Fibroblast of skin of abdomen (primary cell): Measurements from ENCODE around the gene HHIP.
A peak's percentile ranks its signal among the peaks of the same experiment; 100 is the strongest.

Experiments used
- DNase-seq: peaks from one replicate; pipeline ENCODE4 v3.0.0-alpha.2; 2013

Gene HHIP

DNA sequence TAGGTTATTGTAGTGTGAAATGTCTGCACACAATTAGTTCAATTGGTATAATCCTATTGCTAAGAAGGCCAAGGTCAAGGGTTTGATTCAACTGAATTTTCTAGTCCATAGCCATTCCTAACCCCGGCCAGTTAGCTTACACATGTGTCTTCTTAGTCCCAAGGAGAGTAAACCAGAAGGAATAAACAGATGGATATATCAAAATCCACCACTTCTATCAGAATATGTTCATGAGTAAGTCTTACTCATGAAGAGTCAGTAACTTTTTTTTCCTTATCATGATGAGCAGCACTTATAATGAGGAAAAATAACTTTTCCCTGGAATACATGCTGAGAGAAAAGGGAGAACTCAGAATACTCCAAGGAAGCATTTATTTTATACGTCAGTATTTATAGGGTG is 9.5 kb downstream of the HHIP start:
- DNase-seq, result no peak

DNA sequence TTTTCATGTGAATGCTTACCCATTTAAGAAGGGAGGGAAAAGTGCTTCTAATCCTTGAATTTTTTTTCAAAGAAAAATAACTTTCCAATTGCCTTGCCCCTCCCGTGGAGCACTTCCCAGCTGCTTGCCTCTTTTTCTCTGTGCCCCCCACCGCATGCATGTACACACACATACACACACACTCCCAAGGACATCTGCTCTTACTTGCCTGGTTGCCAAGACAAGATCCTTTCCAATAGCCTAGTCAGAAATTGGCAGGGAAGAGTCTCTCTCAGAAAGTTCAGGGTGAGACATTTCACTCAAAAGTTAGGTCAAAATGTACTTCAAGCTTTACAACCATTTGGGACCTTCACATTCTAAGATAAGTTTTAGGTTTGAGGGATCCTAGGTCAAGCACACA is 10.9 kb downstream of the HHIP start:
- no peak for DNase-seq

DNA sequence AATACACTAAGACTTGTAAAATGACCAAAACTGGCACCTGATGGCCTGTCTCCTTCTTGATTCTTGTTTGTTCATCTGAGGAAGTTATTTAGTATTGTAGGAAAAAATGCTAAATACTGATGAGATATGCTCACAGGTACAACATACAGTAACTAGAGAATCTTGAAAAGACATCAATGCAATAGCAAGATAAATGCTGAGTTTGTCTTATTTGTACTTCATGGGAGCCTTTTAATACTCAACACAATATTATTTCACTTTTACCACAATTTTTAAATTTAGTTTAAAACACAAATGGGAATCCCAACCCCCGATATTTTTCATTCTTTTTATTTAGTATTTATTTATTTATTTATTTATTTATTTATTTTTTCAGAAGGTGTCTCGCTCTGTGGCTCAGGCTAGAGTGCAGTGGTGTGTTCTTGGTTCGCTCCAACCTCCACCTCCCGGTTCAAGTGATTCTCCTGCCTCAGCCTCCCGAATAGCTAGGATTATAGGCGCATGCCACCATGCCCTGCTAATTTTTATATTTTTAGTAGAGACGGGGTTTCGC is 12.1 kb downstream of the HHIP start:
- no peak for DNase-seq

- DNase-seq, result peak; percentile 83
These were observed 12.9 kb downstream of the HHIP start for GRCh38 chr4:144658903-144659302.

DNA sequence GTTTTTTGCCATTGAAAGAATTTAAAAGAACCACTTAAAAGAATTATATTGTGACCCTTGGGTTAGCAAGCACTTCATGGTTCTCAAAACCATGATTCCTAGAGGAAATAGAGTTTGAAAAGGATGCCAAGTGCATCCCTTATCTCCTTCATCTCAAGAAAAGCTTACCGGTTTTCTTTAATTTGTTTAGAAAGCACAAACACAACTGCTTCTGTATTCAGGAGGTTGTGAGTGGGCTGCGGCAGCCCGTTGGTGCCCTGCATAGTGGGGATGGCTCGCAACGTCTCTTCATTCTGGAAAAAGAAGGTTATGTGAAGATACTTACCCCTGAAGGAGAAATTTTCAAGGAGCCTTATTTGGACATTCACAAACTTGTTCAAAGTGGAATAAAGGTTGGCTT is 13.5 kb downstream of the HHIP start:
- no peak for DNase-seq

DNA sequence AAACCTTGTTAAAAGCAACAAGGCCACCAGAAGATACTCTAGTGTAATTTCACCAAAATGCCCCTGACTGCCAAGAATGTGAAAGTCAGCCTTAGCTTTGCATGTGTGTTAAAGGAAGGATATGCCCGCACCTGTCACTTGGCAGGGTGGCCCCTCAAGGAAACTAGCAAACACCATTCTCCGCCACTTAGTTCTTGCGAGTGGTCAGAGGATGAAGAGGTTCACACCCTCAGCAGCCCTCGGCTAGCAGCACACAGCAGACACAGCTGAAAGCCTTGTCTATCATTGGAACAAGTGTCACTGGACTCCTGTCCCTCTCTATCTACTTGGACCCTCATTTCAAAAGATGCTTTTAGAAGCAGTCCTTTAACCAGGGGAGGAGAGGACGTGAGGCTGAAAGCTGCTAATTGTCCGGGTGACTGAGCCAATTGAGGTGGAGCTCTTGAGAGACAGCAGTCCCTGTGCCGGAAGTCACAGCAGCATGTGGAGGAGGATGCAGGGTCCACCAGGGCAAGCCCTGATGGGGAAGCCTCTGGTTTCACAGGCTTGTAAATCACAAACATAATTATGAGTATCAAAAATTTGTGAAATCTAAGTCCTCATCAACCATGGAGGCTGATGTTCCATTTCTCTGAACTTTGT is 18.0 kb downstream of the HHIP start:
- DNase-seq, result no peak

DNA sequence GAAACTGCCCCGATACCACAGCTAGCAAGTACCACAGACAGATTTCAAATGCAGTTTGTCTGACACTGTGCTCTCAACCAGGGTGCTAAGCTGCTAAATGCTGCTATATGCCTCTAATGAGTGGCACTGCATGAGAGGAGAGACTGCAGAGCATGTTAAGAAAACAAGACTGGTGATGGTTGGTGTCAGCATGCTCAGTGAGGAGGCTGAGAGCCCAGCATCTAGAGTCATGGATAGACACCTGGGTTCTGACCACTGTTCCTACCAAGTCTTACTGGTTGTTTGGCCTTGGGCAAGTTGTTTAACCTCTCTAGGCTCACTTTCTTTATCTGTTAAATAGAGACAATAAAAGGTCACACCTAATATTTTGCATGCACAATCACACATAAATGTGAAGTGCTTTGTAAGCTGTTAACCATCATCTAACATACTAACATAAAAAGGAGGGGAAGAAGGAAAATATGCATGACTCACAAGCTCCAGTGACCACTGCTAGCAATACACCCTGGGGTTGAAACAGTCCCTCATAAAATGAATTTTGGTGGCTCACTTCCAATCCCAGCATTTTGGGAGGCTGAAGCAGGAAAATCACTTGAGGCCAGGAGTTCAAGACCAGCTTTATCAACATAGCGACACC is 20.7 kb downstream of the HHIP start:
- peak; percentile 84 for DNase-seq

DNA sequence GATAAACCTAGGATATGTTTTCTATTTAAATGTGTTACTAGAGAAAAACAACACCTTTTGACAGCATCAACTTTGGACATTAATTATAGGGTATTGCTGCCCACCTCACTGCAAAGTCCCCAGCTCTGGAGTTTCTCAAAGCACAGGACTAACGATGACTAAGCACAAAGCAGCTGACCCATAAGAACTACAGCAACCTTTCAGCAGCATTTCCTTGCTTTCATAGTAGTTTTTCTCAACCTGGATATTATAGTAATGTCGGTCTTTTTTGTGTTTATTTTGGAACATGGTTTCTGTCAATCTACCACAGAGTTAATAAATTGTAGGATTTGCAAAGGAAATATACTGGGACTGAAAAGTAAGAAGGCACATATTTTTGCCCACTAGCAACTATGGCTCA is 21.5 kb downstream of the HHIP start:
- no peak for DNase-seq

DNA sequence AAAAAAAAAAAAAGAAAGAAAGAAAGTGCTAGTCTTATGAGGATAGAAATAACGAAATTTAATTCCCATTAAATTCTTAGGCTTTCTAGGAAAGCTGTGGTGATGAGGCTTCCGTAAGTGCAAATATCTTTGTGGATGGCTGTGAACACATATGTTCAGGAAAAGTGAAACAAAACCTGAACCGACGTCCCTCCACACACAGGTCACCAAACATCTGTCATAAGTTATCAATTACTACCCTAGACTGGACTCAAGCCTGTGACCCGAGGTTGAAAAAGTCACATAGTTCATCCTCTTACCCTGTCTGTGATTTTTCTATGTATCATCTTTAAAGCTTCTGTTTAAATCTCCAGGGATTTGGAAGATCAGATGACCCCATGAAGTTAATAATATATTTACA is 24.8 kb downstream of the HHIP start:
- DNase-seq, result no peak

GRCh38 chr4:144674711-144675110 is 28.8 kb downstream of the HHIP start:
- DNase-seq, result no peak

- no peak for DNase-seq
These were observed 35.9 kb downstream of the HHIP start for GRCh38 chr4:144681806-144682205.

- DNase-seq, result no peak
These were observed 37.6 kb downstream of the HHIP start for GRCh38 chr4:144683516-144683915.

- DNase-seq, result no peak
These were observed 40.0 kb downstream of the HHIP start for GRCh38 chr4:144685911-144686310.

DNA sequence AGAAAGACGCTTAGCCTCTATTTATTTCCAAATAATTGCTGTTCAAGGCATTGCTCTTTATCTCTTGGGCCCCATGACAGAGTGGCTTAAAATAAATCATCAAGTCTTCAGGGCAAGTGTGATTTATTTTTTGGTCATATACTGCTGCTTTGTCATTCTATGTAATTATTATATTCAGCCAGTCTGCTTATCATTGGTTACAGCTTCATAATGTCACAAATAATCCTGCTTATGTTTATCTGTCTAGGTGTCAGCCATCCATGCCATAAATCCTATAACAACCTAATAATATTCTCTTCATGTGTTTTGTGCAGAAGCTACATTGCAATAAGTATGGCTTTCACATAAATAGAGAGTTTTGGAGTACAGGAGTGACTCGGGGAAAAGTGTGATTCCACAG is 41.0 kb downstream of the HHIP start:
- DNase-seq, result no peak

DNA sequence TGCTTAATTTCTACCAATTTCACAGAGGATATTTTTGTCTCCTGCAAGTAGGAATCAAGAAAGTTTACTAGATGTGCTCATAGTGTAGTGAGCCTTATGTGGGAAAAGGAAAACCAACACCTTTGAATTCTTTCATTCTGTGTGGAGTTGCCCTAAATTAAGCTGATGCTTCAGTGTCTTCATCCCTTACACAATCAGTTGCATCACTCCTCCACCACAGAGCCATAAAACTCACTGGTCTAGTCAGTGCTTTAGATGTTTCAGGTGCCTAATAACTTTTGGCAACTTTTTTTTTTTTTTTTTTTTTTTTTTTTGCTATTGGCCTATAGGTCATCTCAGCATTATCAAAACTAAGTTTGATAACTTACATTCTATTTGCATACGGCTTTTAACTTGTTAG is 41.5 kb downstream of the HHIP start:
- no peak for DNase-seq

DNA sequence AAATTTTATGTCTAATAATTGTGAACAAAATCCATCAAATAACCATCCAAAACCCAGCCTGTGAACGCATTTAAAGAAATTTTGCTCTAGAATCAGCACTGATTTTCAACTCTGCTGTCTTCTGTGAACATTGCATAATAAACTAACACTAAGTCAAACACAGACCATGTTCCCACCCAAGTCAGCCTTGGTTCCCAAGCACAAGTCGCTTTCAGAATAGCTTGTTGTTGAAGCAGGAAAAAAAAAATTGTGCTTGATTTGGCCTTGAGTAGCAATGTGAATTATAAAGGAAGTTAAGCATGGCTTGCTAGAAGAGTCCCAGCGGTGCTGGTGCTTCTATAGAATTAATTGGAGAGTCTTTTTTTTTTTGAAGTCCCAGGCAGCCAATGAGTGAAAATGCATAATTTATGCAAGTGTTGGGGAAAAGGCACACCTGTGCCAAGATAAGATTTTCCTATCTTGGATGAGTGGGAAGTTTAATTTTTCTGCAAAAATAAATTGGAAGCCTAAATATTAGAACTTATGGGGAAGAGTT is 42.1 kb downstream of the HHIP start:
- DNase-seq, result no peak

DNA sequence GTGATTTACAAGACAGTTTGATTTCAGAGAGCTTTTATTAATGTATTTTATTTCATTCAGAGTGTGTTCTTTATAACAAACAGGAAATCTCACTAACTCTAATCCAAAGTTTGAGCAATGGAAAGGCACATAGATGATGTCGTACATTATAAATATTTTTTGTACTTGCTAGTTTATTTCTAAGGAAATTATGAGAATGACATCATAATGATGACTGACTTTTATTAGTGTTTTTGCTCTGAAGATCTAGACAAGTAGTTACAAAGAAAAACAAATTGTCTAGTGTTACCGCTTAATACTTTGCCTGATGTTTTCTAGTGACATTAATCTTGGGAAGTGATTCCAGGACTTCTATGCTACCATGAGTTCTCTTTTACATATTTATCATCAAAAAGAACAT is 43.2 kb downstream of the HHIP start:
- DNase-seq, result no peak

- DNase-seq, result no peak
These were observed 49.8 kb downstream of the HHIP start for GRCh38 chr4:144695721-144696120.

GRCh38 chr4:144696376-144696775 is 50.4 kb downstream of the HHIP start:
- DNase-seq, result no peak

DNA sequence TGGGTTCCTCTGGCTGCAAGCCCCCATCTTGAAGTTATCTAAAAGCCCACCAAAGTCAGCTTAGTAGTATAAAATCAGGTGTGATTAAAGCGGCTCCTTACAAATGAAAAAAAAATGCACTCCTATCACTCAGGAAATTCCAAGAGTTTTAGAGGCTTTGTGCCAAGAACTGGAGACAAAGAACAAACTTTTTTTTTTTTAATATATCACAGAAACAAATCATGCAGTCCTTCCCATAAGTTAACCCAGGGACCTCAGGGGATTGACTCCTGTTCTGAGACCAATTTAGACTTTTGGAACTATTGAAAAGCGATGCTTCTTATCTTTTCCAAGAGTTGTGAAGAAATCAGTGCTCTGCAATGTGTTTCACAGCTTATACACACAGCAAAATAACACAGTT is 53.6 kb downstream of the HHIP start:
- DNase-seq, result peak; percentile 48

DNA sequence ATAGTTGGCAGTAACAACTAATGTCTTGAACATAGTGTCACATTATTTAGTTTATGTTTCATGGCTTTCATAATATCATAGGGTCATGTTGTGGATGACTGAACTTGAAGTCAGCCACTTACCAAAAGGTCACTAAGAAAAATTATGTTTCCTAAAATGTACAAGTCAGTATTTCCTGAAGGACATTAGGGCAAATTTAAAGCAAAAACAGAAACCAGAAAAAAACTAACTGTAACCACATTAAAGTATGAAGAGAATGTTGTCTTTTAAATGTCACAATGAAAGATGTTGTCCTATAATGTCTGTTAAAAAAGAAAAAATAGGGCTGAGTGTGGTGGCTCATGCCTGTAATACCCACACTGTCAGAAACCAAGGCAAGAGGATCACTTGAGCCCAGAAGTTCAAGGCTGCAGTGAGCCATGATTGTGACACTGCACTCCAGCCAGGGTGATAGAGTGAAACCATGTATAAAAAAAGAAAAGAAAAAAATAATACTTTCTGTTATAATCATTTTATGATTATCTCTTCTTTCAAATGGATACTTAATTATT is 55.8 kb downstream of the HHIP start:
- no peak for DNase-seq

GRCh38 chr4:144703494-144703893 is 57.5 kb downstream of the HHIP start:
- no peak for DNase-seq

DNA sequence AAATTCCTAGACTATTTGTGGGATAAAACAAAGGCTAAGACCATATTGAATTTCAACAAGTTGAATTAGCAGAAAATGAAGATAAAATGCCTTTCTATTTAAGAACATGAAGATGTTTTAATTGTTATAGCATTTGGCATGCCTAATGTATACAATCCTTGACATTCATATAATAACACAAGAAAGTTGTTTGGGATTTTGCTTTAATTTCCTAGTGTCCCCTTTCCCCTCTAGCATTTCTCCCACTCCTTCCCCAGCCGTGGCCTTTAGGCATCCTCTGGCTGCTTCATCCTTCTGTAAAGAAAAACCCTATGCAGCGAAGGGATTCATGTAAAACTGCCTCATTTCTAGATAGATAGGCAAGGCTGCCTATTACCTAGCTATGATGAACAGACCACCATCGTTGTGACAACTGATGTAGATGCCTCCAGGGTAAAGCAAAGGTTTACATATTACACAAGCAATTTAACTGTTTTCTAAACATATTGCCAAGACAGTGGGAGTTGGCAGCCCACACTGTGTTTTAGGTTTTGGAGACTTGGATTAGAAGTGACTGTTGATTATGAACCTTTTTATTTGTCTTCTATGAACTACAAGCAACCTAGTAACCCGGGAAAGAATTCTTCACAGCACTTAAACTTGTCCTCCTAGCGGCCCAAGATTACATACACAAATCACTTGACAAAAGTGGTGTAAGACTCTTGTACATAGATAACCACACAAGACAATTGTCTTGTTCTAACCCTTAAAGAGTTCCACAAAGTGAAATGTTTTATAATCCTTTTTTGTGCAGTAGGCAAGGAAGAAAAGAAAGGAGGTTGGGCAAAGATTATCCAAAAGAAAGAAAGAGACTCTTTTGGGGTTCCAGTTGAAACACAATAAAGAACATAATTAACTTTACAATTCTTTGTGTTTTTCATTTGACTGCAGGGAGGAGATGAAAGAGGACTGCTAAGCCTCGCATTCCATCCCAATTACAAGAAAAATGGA is 59.9 kb downstream of the HHIP start:
- DNase-seq, result no peak
